ENCODE results near the gene WDFY4.

DNA sequence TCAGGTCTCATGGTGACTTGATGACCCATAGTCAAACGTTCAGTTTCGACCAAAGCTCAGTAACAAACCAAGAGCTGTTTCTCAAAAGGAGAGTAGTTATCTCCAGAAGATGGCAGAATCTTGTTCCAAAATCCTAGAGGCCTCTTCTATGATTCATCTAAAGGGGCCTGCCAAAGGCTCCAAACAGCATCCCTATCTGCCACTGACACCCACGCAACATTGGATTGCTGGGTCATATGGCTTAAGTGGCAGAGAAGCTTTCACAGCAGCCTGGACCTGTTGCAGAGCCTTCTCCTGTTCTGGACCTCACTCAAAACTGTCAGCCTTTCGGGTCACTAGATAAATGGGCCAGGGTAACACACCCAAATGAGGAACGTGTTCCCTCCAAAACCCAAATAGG, 309.0 kb downstream of the WDFY4 start:
- TF ChIP-seq, protein P1, sequence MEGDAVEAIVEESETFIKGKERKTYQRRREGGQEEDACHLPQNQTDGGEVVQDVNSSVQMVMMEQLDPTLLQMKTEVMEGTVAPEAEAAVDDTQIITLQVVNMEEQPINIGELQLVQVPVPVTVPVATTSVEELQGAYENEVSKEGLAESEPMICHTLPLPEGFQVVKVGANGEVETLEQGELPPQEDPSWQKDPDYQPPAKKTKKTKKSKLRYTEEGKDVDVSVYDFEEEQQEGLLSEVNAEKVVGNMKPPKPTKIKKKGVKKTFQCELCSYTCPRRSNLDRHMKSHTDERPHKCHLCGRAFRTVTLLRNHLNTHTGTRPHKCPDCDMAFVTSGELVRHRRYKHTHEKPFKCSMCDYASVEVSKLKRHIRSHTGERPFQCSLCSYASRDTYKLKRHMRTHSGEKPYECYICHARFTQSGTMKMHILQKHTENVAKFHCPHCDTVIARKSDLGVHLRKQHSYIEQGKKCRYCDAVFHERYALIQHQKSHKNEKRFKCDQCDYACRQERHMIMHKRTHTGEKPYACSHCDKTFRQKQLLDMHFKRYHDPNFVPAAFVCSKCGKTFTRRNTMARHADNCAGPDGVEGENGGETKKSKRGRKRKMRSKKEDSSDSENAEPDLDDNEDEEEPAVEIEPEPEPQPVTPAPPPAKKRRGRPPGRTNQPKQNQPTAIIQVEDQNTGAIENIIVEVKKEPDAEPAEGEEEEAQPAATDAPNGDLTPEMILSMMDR (IDR thresholded peaks at IDR 0.05; ENCODE audit: extremely low read depth in 1 of 2, insufficient read depth in 1 of 2, low read depth in 1 of 2, low read length in 2 of 2), result no peak
- TF ChIP-seq, protein P2, sequence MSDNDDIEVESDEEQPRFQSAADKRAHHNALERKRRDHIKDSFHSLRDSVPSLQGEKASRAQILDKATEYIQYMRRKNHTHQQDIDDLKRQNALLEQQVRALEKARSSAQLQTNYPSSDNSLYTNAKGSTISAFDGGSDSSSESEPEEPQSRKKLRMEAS (IDR thresholded peaks at IDR 0.05; ENCODE audit: insufficient read depth, insufficient read length), result no peak
- TF ChIP-seq EZH2 (IDR thresholded peaks at IDR 0.05; ENCODE audit: borderline replicate concordance, low read depth, low read length, severe bottlenecking), result no peak
- TF ChIP-seq POLR2A (IDR thresholded peaks at IDR 0.05; ENCODE audit: low read depth, low read length), result no peak
- TF ChIP-seq POLR2AphosphoS5 (IDR thresholded peaks at IDR 0.05; ENCODE audit: insufficient read depth, low read depth, low read length), result no peak
- no peak for TF ChIP-seq JUN (IDR thresholded peaks at IDR 0.05; ENCODE audit: borderline replicate concordance, insufficient read depth, insufficient read length, low read depth)
- TF ChIP-seq GATA2 (IDR thresholded peaks at IDR 0.05; ENCODE audit: insufficient read depth, insufficient read length, low read depth, low read length), result no peak
- TF ChIP-seq FOS (IDR thresholded peaks at IDR 0.05; ENCODE audit: borderline replicate concordance, insufficient read depth, low read length), result no peak
- no peak for TF ChIP-seq MYC (IDR thresholded peaks at IDR 0.05; ENCODE audit: low read depth, low read length)
